Peyer's patch (tissue), 4 donors: Measurements from ENCODE around the gene FREM1.

Experiments used
- CTCF ChIP-seq, 6 experiments: fragments of 450-650 bp in 4 of 6; fragments of 200-600 bp in 2 of 6; sonication (generic) in 1 of 6; IDR thresholded peaks; one replicate each; pipeline ENCODE4 v1.5.1; 2017 to 2019; ENCODE audit warnings: antibody characterized with exemption in 6 of 6, mild to moderate bottlenecking in 3 of 6, moderate library complexity in 1 of 6
- POLR2A ChIP-seq, 2 donors: fragments of 450-650 bp; IDR thresholded peaks; one replicate each; pipeline ENCODE4 v1.5.1; 2017; ENCODE audit warnings: antibody characterized with exemption in 2 of 2, mild to moderate bottlenecking in 2 of 2, moderate library complexity in 2 of 2

GRCh38 chr9:14838701-14839100 lies 71.5 kb downstream of the FREM1 start:
- TF ChIP-seq CTCF (IDR thresholded peaks at IDR 0.05) (no peak), POLR2A (IDR thresholded peaks at IDR 0.05) (no peak)
